ENCODE results near the gene EXOC6B.

GRCh38 chr2:72145289-72145657 lies 680.6 kb downstream of the EXOC6B start:
- TF ChIP-seq CTCF (IDR thresholded peaks at IDR 0.05) (no peak), POLR2A (IDR thresholded peaks at IDR 0.05) (no peak)
